CD14-positive monocyte (primary cell): ENCODE results near the gene TRIM15. TPM values are rescaled to one million over a fixed set of nuclear protein-coding genes. Genes with fewer than 3 reads are reported as not detected.

Experiments
- DNase-seq, 3 donors: peaks; one replicate each; pipeline ENCODE4 v3.0.0-alpha.2; 2011 to 2022
- H2AFZ ChIP-seq: 2 replicates; pipeline ENCODE4 v1.6.0; 2012; ENCODE audit warnings: mild to moderate bottlenecking, low read depth, low read length, inconsistent platforms; ENCODE audit not compliant: insufficient read depth, poor library complexity, severe bottlenecking
- H3K27ac ChIP-seq, 2 donors: 1 replicate in 1 of 2; 2 replicates in 1 of 2; pipeline ENCODE4 v1.5.1; 2012 to 2013; ENCODE audit warnings: low read length in 2 of 2, control low read depth in 1 of 2, inconsistent platforms in 1 of 2, low read depth in 1 of 2, mild to moderate bottlenecking in 1 of 2
- H3K27me3 ChIP-seq, 2 donors: one replicate each; pipeline versions ENCODE4 v1.6.0 to v1.6.1; 2011 to 2013; ENCODE audit warnings: low read length in 2 of 2; ENCODE audit not compliant: control insufficient read depth in 2 of 2, insufficient read depth in 2 of 2
- H3K36me3 ChIP-seq, 2 donors: replicated peaks in 1 of 2; 1 replicate in 1 of 2; 2 replicates in 1 of 2; pipeline versions ENCODE4 v1.5.1 to v1.6.1; 2012 to 2013; ENCODE audit warnings: low read length in 2 of 2, control low read depth in 1 of 2, inconsistent platforms in 1 of 2, mild to moderate bottlenecking in 1 of 2; ENCODE audit not compliant: insufficient read depth in 2 of 2, control insufficient read depth in 1 of 2
- H3K4me1 ChIP-seq, 2 donors: 1 replicate in 1 of 2; 2 replicates in 1 of 2; pipeline versions ENCODE4 v1.5.1 to v1.6.1; 2012 to 2013; ENCODE audit warnings: low read length in 2 of 2, control low read depth in 1 of 2, inconsistent platforms in 1 of 2, mild to moderate bottlenecking in 1 of 2, moderate library complexity in 1 of 2; ENCODE audit not compliant: insufficient read depth in 2 of 2, control insufficient read depth in 1 of 2
- H3K4me2 ChIP-seq: replicated peaks from 2 replicates; pipeline ENCODE3; 2012; ENCODE audit warnings: low read length, moderate library complexity, mild to moderate bottlenecking; ENCODE audit not compliant: poor library complexity, severe bottlenecking; ENCODE audit errors: extremely low read depth
- H3K4me3 ChIP-seq, 3 experiments: fragments of 200-600 bp in 1 of 3; sonication (generic) in 1 of 3; replicated peaks in 1 of 3; 1 replicate in 2 of 3; 2 replicates in 1 of 3; pipeline ENCODE4 v1.5.1; 2011 to 2013; ENCODE audit warnings: low read length in 3 of 3, mild to moderate bottlenecking in 3 of 3, control low read depth in 2 of 3, low read depth in 2 of 3, inconsistent platforms in 1 of 3, moderate library complexity in 1 of 3
- H3K79me2 ChIP-seq: 2 replicates; pipeline ENCODE4 v1.6.0; 2012; ENCODE audit warnings: mild to moderate bottlenecking, control low read depth, inconsistent platforms, low read length, moderate library complexity; ENCODE audit not compliant: insufficient read depth
- H3K9ac ChIP-seq: 2 replicates; pipeline ENCODE4 v1.6.0; 2017; ENCODE audit warnings: low read length, mild to moderate bottlenecking; ENCODE audit not compliant: insufficient read depth, poor library complexity, severe bottlenecking
- H3K9me3 ChIP-seq, 2 donors: replicated peaks in 1 of 2; 1 replicate in 1 of 2; 2 replicates in 1 of 2; pipeline versions ENCODE4 v1.5.1 to v1.6.1; 2012 to 2013; ENCODE audit warnings: low read length in 2 of 2, control low read depth in 1 of 2; ENCODE audit not compliant: control insufficient read depth in 1 of 2, insufficient read depth in 1 of 2
- H4K20me1 ChIP-seq: 2 replicates; pipeline ENCODE4 v1.6.0; 2012; ENCODE audit warnings: mild to moderate bottlenecking, low read length, control low read depth, moderate library complexity; ENCODE audit not compliant: insufficient read depth
- H3K27ac Mint-ChIP-seq, 7 donors: one replicate each; pipeline ENCODE4 v1.8.0; 2020; ENCODE audit warnings: mild to moderate bottlenecking in 7 of 7, mixed read lengths in 7 of 7, moderate library complexity in 6 of 7, inconsistent platforms in 2 of 7
- H3K27me3 Mint-ChIP-seq, 3 donors: one replicate each; pipeline ENCODE4 v1.8.0; 2021 to 2022; ENCODE audit warnings: low read depth in 3 of 3, mild to moderate bottlenecking in 3 of 3, mixed read lengths in 3 of 3, moderate library complexity in 3 of 3, inconsistent platforms in 1 of 3
- H3K36me3 Mint-ChIP-seq, 2 donors: one replicate each; pipeline ENCODE4 v1.8.0; 2020; ENCODE audit warnings: mixed read lengths in 2 of 2, inconsistent platforms in 1 of 2, mild to moderate bottlenecking in 1 of 2
- H3K4me1 Mint-ChIP-seq: one replicate; pipeline ENCODE4 v1.8.0; 2020; ENCODE audit warnings: mild to moderate bottlenecking, mixed read lengths
- H3K4me3 Mint-ChIP-seq, 2 donors: one replicate each; pipeline ENCODE4 v1.8.0; 2020; ENCODE audit warnings: mild to moderate bottlenecking in 2 of 2, mixed read lengths in 2 of 2, moderate library complexity in 1 of 2
- H3K9me3 Mint-ChIP-seq, 7 donors: one replicate each; pipeline ENCODE4 v1.8.0; 2020 to 2022; ENCODE audit warnings: mixed read lengths in 7 of 7, mild to moderate bottlenecking in 6 of 7, moderate library complexity in 6 of 7, inconsistent platforms in 2 of 7
- CTCF ChIP-seq: fragments of 200-600 bp; IDR thresholded peaks from one replicate; pipeline ENCODE4 v1.8.0; 2022; ENCODE audit warnings: antibody characterized with exemption, mild to moderate bottlenecking
- WGBS: methylation state at CpG from one replicate; pipeline ENCODE4 v1.1.5; 2013; ENCODE audit warnings: missing lambda C conversion rate; ENCODE audit not compliant: insufficient coverage; 5-methylcytosine and 5-hydroxymethylcytosine counted together
- intact Hi-C, 2 donors: fragments of 100-400 bp; cut with micrococcal nuclease; formaldehyde crosslinking; loops; one replicate each; pipeline versions ENCODE4 v1.15.0 to v1.15.1; 2023
- polyA plus RNA-seq, 3 donors: library from polyadenylated mRNA; depleted of rRNA in 1 of 3; unstranded in 2 of 3; stranded (reverse) in 1 of 3; fragments of 300-500 nt in 2 of 3; fragments of >200 nt in 1 of 3; fragmentation: Illumina TruSeq in 2 of 3; gene quantifications; 1 replicate in 2 of 3; 2 replicates in 1 of 3; pipeline ENCODE4 v1.2.3, GENCODE V29; 2012 to 2021

TRIM15 gene
- polyA plus RNA-seq, 3 donors, result not detected

- H3K4me2 ChIP-seq, result peak overlapping the region; percentile 53
- H2AFZ ChIP-seq, result no peak overlapping the region
- peak overlapping the region in 1 of 3 experiments; percentile 51 for H3K4me3 ChIP-seq
- Mint-ChIP-seq H3K4me3 (peak overlapping the region in 1 of 2 donors; percentile 59), H3K27me3 (peaks cover 0 to 2% (median 0%) of the 10 kb centered on the region in 3 donors), H3K4me1 (peaks cover 59% of the 10 kb centered on the region), H3K9me3 (peaks cover 0 to 3% (median 0%) of the 10 kb centered on the region in 7 donors), H3K36me3 (peaks cover 44 to 64% of the 10 kb centered on the region in 2 donors), H3K27ac (peak overlapping the region; percentile 81 to 92 (median 90))
- H3K4me1 ChIP-seq, result peaks cover 34 to 36% of the 10 kb centered on the region in 2 donors
- intact Hi-C loops, result no loop called here
- no peak overlapping the region for H3K9ac ChIP-seq
- peaks cover 38 to 46% of the 10 kb centered on the region in 2 donors for H3K36me3 ChIP-seq
- 0% methylated on average over 2 of the region's 6 CpGs for WGBS
- H3K27ac ChIP-seq, result peak overlapping the region; percentile 25 to 76
- TF ChIP-seq CTCF, result no peak
- DNase-seq, result peak; percentile 54 to 74 (median 71)
- H3K79me2 ChIP-seq, result peaks cover 66% of the 10 kb centered on the region
- H3K27me3 ChIP-seq, result no peaks in the 10 kb centered on the region
- no peaks in the 10 kb centered on the region for H3K9me3 ChIP-seq
- H4K20me1 ChIP-seq, result peaks cover 86% of the 10 kb centered on the region
Measured at GRCh38 chr6:30200551-30201281, 37.4 kb downstream of the TRIM15 start.

GRCh38 chr6:30202366-30202765, 39.0 kb downstream of the TRIM15 start:
- Mint-ChIP-seq H3K9me3 (peaks cover 0 to 3% (median 0%) of the 10 kb centered on the region in 7 donors), H3K27ac (peak overlapping the region in 5 of 7 donors; percentile 81 to 92 (median 90)), H3K4me1 (peaks cover 74% of the 10 kb centered on the region), H3K4me3 (no peak overlapping the region), H3K36me3 (peaks cover 37 to 57% of the 10 kb centered on the region in 2 donors), H3K27me3 (peaks cover 0 to 2% (median 0%) of the 10 kb centered on the region in 3 donors)
- Histone ChIP-seq H4K20me1 (peaks cover 86% of the 10 kb centered on the region), H3K27me3 (no peaks in the 10 kb centered on the region), H3K4me2 (peak overlapping the region; percentile 53), H3K4me3 (peak overlapping the region in 1 of 3 experiments; percentile 51), H3K4me1 (peaks cover 36 to 37% of the 10 kb centered on the region in 2 donors), H3K27ac (peak overlapping the region in 1 of 2 donors; percentile 76), H3K79me2 (peaks cover 78% of the 10 kb centered on the region), H3K9ac (no peak overlapping the region), H2AFZ (no peak overlapping the region), H3K9me3 (no peaks in the 10 kb centered on the region), H3K36me3 (peaks cover 21 to 37% of the 10 kb centered on the region in 2 donors)
- intact Hi-C loops, result no loop called here
- no CpG with 5 or more reads among the region's 4 CpGs for WGBS
- TF ChIP-seq CTCF, result no peak
- DNase-seq, result no peak
